ENCODE results near the gene CELA3A.
"Not testable (repeated sequence)": the region's sequence is repeated elsewhere in the genome, so short reads cannot be mapped to it uniquely, and the experiment has no call there.

GRCh38 chr1:22002461-22002860 lies 1.0 kb downstream of the CELA3A start:
- TF ChIP-seq CTCF (conservative IDR thresholded peaks at IDR 0.05; ENCODE audit: low read depth, low read length); EZH2 (IDR thresholded peaks at IDR 0.05; ENCODE audit: borderline replicate concordance, low read depth, low read length, poor library complexity, severe bottlenecking): not testable (repeated sequence)
